ENCODE measurements around the gene CTXND1.

DNA sequence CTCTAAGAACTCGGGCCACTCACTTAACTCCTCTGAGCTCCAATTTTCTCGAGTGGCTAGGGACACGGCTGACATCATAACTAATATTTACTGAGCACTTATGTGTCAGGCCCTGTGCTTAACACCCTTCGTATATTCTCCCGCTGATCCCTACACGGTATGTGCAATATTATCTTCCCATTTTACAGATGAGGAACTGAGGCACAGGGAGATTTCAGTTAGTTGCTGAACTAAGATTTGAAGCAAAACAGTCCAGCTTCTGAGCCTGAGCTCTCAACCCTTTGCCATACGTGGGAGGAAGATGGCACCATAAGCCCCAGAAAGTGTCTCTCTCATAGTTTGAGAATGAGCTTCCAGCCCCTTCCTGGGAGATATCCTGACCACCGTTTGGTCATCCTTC is 79.6 kb downstream of the CTXND1 start:
- no peak for TF ChIP-seq HDAC2 (IDR thresholded peaks at IDR 0.05)
- no peak for TF ChIP-seq CTCF (IDR thresholded peaks at IDR 0.05)
- TF ChIP-seq CHD2 (IDR thresholded peaks at IDR 0.05; ENCODE audit: low read length, partially characterized antibody), result no peak
- no peak for TF ChIP-seq JUNB (IDR thresholded peaks at IDR 0.05)
